EH (cell line): ENCODE measurements around the gene TIMM10.
A peak's percentile ranks its signal among the peaks of the same experiment; 100 is the strongest.

Source experiments
- DNase-seq: peaks from one replicate; pipeline ENCODE4 v3.0.0-alpha.2; 2015; ENCODE audit warnings: low read depth

Gene TIMM10

GRCh38 chr11:57482782-57483561, 47.6 kb downstream of the TIMM10 start:
- no peak for DNase-seq

DNA sequence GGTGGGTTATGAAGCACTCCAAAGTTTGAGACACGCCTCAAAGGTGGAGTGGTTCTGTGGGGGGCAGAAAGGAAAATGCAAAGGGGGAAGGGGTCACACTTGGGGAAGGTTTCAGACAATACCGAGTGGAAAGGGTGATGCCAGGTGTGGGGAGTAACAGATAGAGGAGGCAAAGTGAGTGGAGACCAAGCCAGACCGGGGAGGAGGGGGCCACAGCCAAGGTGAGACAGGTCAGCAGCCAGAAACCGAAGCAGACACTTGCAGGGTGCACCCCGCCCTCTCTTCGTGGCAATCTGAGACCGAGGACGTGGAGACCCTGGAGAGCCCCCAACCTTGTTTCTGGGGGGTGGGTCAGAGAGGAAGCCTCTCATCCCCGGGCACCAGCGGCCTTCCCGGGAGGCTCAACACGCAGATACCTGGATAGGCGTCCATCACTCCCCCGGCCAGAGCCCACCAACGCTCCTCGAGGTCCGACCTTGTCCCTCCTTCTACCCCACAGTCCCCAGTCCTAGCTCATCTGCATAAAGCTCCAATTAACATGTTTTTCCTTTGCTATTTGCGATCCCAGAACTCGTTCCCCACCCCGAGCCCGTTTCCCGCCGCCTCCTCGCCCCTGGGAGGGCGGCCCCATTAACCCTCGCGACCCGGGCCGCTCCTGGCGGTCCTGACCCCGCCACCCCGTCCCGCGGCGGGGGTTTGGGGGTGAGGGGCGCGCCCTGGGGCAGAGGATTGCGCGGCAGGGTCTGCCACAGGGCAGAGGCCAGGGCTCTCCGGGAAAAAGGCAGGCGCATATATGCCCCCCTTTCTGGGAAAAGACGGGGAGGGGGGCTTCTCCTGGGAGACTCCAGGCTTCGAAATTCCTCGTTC, 48.4 kb downstream of the TIMM10 start:
- DNase-seq = no peak

- no peak for DNase-seq
Measured at GRCh38 chr11:57481315-57481714, 49.2 kb downstream of the TIMM10 start.

GRCh38 chr11:57480409-57481137, 50.0 kb downstream of the TIMM10 start:
- DNase-seq = peak; percentile 61

DNA sequence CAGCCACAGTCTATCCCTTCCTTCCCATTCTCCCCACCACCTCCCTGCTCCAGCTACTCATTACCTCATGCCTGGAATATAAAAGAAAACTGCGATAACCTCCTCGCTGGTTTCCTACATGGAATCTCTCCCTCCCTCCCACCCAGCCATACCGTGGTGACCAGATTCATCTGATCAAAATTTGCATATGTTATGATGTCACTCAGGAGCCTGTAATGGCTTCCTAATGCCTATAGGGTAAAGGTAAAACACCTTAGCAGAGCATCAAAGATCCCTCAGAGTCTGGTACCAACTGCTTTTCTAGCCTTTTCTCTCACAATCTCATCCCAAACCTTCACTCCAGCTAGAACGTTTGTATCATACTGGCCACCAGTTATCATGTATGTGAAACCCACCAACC, 50.6 kb downstream of the TIMM10 start:
- no peak for DNase-seq

- DNase-seq = no peak
Measured at GRCh38 chr11:57479021-57479663, 51.4 kb downstream of the TIMM10 start.
